HepG2 (cell line): Measurements from ENCODE around the gene INF2. TPM values are rescaled to one million over a fixed set of nuclear protein-coding genes. Genes with fewer than 3 reads are reported as not detected.
A peak's percentile ranks its signal among the peaks of the same experiment; 100 is the strongest.

ENCODE experiments used
- DMTF1 ChIP-seq: sonication (generic); formaldehyde crosslinking; IDR thresholded peaks from 2 replicates; pipeline ENCODE4 v1.4.0; 2020; ENCODE audit warnings: mild to moderate bottlenecking, missing genetic modification reagents
- HNRNPK ChIP-seq: fragments of 200-400 bp; formaldehyde crosslinking; IDR thresholded peaks from 2 replicates; pipeline ENCODE4 v1.6.1; 2018; ENCODE audit warnings: low read length, low read depth, moderate library complexity, mild to moderate bottlenecking; ENCODE audit not compliant: poor library complexity, severe bottlenecking
- KLF11 ChIP-seq: IDR thresholded peaks from 2 replicates; pipeline ENCODE4 v1.6.1; 2016; ENCODE audit warnings: missing compliant biosample characterization
- MBD4 ChIP-seq: IDR thresholded peaks from 2 replicates; pipeline ENCODE4 v1.6.1; 2012; ENCODE audit warnings: low read length, inconsistent platforms, borderline replicate concordance
- NFATC3 ChIP-seq: sonication (generic); formaldehyde crosslinking; IDR thresholded peaks from 2 replicates; pipeline ENCODE4 v1.5.1; 2020; ENCODE audit warnings: mild to moderate bottlenecking, missing genetic modification reagents
- NFE2L2 ChIP-seq: fragments of 150-350 bp; IDR thresholded peaks from 2 replicates; pipeline ENCODE4 v1.6.1; 2014; ENCODE audit warnings: low read length
- NFIB ChIP-seq: sonication (generic); formaldehyde crosslinking; IDR thresholded peaks from 2 replicates; pipeline ENCODE4 v1.9.0; 2021; ENCODE audit warnings: missing genetic modification reagents, mild to moderate bottlenecking, borderline replicate concordance
- RELA ChIP-seq: sonication (generic); formaldehyde crosslinking; IDR thresholded peaks from 2 replicates; pipeline ENCODE4 v1.4.0; 2020; ENCODE audit warnings: missing genetic modification reagents
- RFXAP ChIP-seq: sonication (generic); formaldehyde crosslinking; IDR thresholded peaks from 2 replicates; pipeline ENCODE4 v1.4.0; 2020; ENCODE audit warnings: missing genetic modification reagents, borderline replicate concordance
- SRY ChIP-seq: sonication (generic); formaldehyde crosslinking; IDR thresholded peaks from 2 replicates; pipeline ENCODE4 v1.8.0; 2022; ENCODE audit warnings: mild to moderate bottlenecking, missing genetic modification reagents
- TFDP1 ChIP-seq: IDR thresholded peaks from 2 replicates; pipeline ENCODE4 v1.6.1; 2016; ENCODE audit warnings: missing compliant biosample characterization, missing genetic modification reagents, borderline replicate concordance
- TP53 ChIP-seq: sonication (generic); formaldehyde crosslinking; conservative IDR thresholded peaks from 2 replicates; pipeline ENCODE4 v1.4.0; 2020; ENCODE audit warnings: missing genetic modification reagents
- ZBTB1 ChIP-seq: sonication (generic); formaldehyde crosslinking; IDR thresholded peaks from 2 replicates; pipeline ENCODE4 v1.4.0; 2020; ENCODE audit warnings: missing genetic modification reagents, borderline replicate concordance
- ZEB1 ChIP-seq: IDR thresholded peaks from 2 replicates; pipeline ENCODE4 v1.6.1; 2012; ENCODE audit warnings: mild to moderate bottlenecking, low read depth, inconsistent platforms; ENCODE audit not compliant: insufficient replicate concordance
- ZFYVE20 ChIP-seq: sonication (generic); formaldehyde crosslinking; IDR thresholded peaks from 2 replicates; pipeline ENCODE4 v1.8.0; 2023; ENCODE audit warnings: low read depth, mild to moderate bottlenecking, moderate library complexity, missing genetic modification reagents, borderline replicate concordance
- ZMAT5 ChIP-seq: sonication (generic); formaldehyde crosslinking; IDR thresholded peaks from 2 replicates; pipeline ENCODE4 v1.5.0; 2020; ENCODE audit warnings: mild to moderate bottlenecking, low read depth, missing genetic modification reagents, borderline replicate concordance
- ZNF136 ChIP-seq: sonication (generic); formaldehyde crosslinking; IDR thresholded peaks from 2 replicates; pipeline ENCODE4 v1.8.1; 2022; ENCODE audit warnings: low read depth, mild to moderate bottlenecking, moderate library complexity, missing genetic modification reagents
- ZNF331 ChIP-seq: sonication (generic); formaldehyde crosslinking; IDR thresholded peaks from 2 replicates; pipeline ENCODE4 v1.4.0; 2020; ENCODE audit warnings: missing genetic modification reagents
- ZNF354B ChIP-seq: sonication (generic); formaldehyde crosslinking; IDR thresholded peaks from 2 replicates; pipeline ENCODE4 v1.8.0; 2022; ENCODE audit warnings: mild to moderate bottlenecking, missing genetic modification reagents
- ZNF549 ChIP-seq: sonication (generic); formaldehyde crosslinking; IDR thresholded peaks from 2 replicates; pipeline ENCODE4 v1.5.0; 2020; ENCODE audit warnings: missing genetic modification reagents
- ZNF891 ChIP-seq: sonication (generic); formaldehyde crosslinking; IDR thresholded peaks from 2 replicates; pipeline ENCODE4 v1.5.0; 2020; ENCODE audit warnings: mild to moderate bottlenecking, missing genetic modification reagents
- ZSCAN30 ChIP-seq: sonication (generic); formaldehyde crosslinking; IDR thresholded peaks from 2 replicates; pipeline ENCODE4 v1.5.0; 2020; ENCODE audit warnings: mild to moderate bottlenecking, missing genetic modification reagents
- ZSCAN9 ChIP-seq: IDR thresholded peaks from 2 replicates; pipeline ENCODE4 v1.6.1; 2016; ENCODE audit warnings: borderline replicate concordance
- ZXDC ChIP-seq: sonication (generic); formaldehyde crosslinking; IDR thresholded peaks from 2 replicates; pipeline ENCODE4 v1.5.0; 2020; ENCODE audit warnings: mild to moderate bottlenecking, missing genetic modification reagents
- polyA plus RNA-seq, 8 experiments: library from polyadenylated mRNA; depleted of rRNA in 3 of 8; stranded (reverse) in 7 of 8; unstranded in 1 of 8; fragments of >200 nt; fragmentation: Illumina TruSeq in 4 of 8; extraction: Trizol in 4 of 8; gene quantifications; 2 replicates each; pipeline versions ENCODE4 v1.2.1 to v1.2.3, GENCODE V29; 2011 to 2016; ENCODE audit warnings: low read depth in 4 of 8, missing spikeins in 1 of 8, mixed read lengths in 1 of 8; ENCODE audit not compliant: insufficient read depth in 1 of 8
- total RNA-seq, 5 experiments: library from RNA; depleted of rRNA; stranded (reverse); fragments of >200 nt; fragmentation: Illumina TruSeq; extraction: Trizol; gene quantifications; 2 replicates each; pipeline ENCODE4 v1.2.3, GENCODE V29; 2016; ENCODE audit warnings: low read depth in 1 of 5

Gene INF2
- total and polyA plus RNA-seq, 2 of the 13 experiments (the other 11 are each of a cell fraction or from before 2014, with no cell fraction given) = 16.4 to 26.4 TPM

- no peak for TF ChIP-seq ZBTB1
- no peak for TF ChIP-seq ZNF354B
- peak; percentile 92; the same call in 1 of the 2 replicates for TF ChIP-seq ZFYVE20
- no peak for TF ChIP-seq TP53 (CRISPR knock-in tag)
- TF ChIP-seq ZNF549 (CRISPR knock-in tag) = no peak
- no peak for TF ChIP-seq ZNF891 (CRISPR knock-in tag)
- TF ChIP-seq HNRNPK = peak; percentile 93
- TF ChIP-seq SRY = peak; percentile 90
- TF ChIP-seq ZNF136 = peak; percentile 54
- no peak for TF ChIP-seq ZSCAN30 (CRISPR knock-in tag)
- TF ChIP-seq DMTF1 (CRISPR knock-in tag) = no peak
- no peak for TF ChIP-seq NFE2L2
- peak; percentile 88; the same call in 1 of the 2 replicates for TF ChIP-seq RFXAP (CRISPR knock-in tag)
- no peak for TF ChIP-seq RELA (CRISPR knock-in tag)
- TF ChIP-seq ZEB1 = no peak
- TF ChIP-seq MBD4 = no peak
- TF ChIP-seq KLF11 = peak; percentile 19; the same call in 1 of the 2 replicates
- peak; percentile 97 for TF ChIP-seq TFDP1 (CRISPR knock-in tag)
- TF ChIP-seq ZMAT5 (CRISPR knock-in tag) = 0 out of 2 replicates have a peak, but pooled peaks have one; percentile 91
- TF ChIP-seq ZXDC (CRISPR knock-in tag) = peak; percentile 89; the same call in 1 of the 2 replicates
- no peak; the same call in 1 of the 2 replicates for TF ChIP-seq ZSCAN9 (CRISPR knock-in tag)
- no peak for TF ChIP-seq NFIB (CRISPR knock-in tag)
- no peak for TF ChIP-seq NFATC3 (CRISPR knock-in tag)
- peak; percentile 29; the same call in 1 of the 2 replicates for TF ChIP-seq ZNF331 (CRISPR knock-in tag)
Measured at GRCh38 chr14:104752735-104753527, 63.5 kb downstream of the INF2 start, which contains the start of gene SIVA1 (continued).
